SJCRH30 (cell line): ENCODE data around the gene POMGNT2. TPM values are rescaled to one million over a fixed set of nuclear protein-coding genes. Genes with fewer than 3 reads are reported as not detected.

Source experiments
- DNase-seq, 2 experiments: peaks; one replicate each; pipeline ENCODE4 v3.0.0-alpha.2; 2015 to 2020
- H3K27ac ChIP-seq: fragments of 250-450 bp; sonication (Bioruptor Pico); 2 replicates; pipeline ENCODE4 v1.5.1; 2020; ENCODE audit warnings: mild to moderate bottlenecking, moderate library complexity
- H3K27me3 ChIP-seq: fragments of 250-450 bp; sonication (Bioruptor Pico); 2 replicates; pipeline ENCODE4 v1.5.1; 2020; ENCODE audit warnings: mild to moderate bottlenecking, moderate library complexity
- H3K36me3 ChIP-seq: fragments of 250-450 bp; sonication (Bioruptor Pico); 2 replicates; pipeline ENCODE4 v1.5.1; 2020; ENCODE audit warnings: mild to moderate bottlenecking, moderate library complexity
- H3K4me1 ChIP-seq: fragments of 250-450 bp; sonication (Bioruptor Pico); 2 replicates; pipeline ENCODE4 v1.5.1; 2020; ENCODE audit warnings: mild to moderate bottlenecking, moderate library complexity
- H3K4me3 ChIP-seq: fragments of 250-450 bp; sonication (Bioruptor Pico); 2 replicates; pipeline ENCODE4 v1.5.1; 2020; ENCODE audit warnings: mild to moderate bottlenecking, moderate library complexity
- H3K9me3 ChIP-seq: fragments of 250-450 bp; sonication (Bioruptor Pico); replicated peaks from 2 replicates; pipeline ENCODE4 v1.5.1; 2020; ENCODE audit warnings: mild to moderate bottlenecking, moderate library complexity
- total RNA-seq: library from RNA; depleted of rRNA; stranded (reverse); fragments of >200 nt; shearing (Covaris generic); gene quantifications from 2 replicates; pipeline ENCODE4 v1.2.3, GENCODE V29; 2014

Gene POMGNT2
- total RNA-seq, 1 experiment from 2014 or later = 1.8 TPM

DNA sequence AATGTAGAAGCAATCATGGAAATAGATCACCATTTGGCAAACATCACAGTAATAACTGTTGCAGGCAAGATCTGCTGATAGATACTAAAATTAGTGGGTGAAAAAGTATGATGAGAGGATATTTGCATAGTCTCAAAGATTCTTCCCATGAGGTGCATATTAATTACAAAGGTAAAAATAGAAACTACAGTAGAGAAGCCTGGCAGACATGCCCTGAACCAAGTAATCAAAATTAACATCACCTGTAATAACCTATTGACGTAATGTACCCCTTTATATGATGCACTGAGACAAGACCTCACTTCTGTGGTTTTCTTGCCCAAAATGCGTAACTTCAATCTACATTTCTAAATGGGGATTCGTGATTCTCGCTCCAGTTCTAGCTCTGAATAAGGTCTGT, 14.4 kb downstream of the POMGNT2 start:
- H3K9me3 ChIP-seq = no peaks in the 10 kb centered on the region
- no peaks in the 10 kb centered on the region for H3K36me3 ChIP-seq
- DNase-seq = no peak
- no peak overlapping the region for H3K27ac ChIP-seq
- peaks cover 2% of the 10 kb centered on the region; the same call in 1 of the 2 replicates for H3K4me1 ChIP-seq
- no peaks in the 10 kb centered on the region for H3K27me3 ChIP-seq
- H3K4me3 ChIP-seq = no peak overlapping the region

DNA sequence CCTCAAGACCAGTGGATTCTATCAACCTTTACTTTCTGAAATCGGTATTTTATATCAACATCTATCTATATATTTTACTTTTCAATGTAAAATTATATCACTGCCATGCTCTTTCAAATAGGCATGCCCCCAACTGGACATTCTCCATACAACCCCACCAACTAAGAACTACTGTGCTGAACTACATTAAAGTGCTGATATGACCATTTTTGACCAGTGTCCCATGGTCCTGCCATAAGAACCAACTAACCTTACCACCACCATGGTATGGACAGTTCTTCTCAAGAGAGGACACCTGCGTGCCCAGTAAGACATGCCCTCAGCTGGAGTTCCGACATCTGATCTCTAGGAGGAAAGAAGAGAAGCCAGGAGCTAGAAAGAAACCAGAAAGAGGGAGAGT, 15.6 kb downstream of the POMGNT2 start:
- Histone ChIP-seq H3K9me3 (no peaks in the 10 kb centered on the region), H3K27ac (no peak overlapping the region), H3K4me1 (no peaks in the 10 kb centered on the region), H3K36me3 (no peaks in the 10 kb centered on the region), H3K4me3 (no peak overlapping the region), H3K27me3 (no peaks in the 10 kb centered on the region)
- no peak for DNase-seq

DNA sequence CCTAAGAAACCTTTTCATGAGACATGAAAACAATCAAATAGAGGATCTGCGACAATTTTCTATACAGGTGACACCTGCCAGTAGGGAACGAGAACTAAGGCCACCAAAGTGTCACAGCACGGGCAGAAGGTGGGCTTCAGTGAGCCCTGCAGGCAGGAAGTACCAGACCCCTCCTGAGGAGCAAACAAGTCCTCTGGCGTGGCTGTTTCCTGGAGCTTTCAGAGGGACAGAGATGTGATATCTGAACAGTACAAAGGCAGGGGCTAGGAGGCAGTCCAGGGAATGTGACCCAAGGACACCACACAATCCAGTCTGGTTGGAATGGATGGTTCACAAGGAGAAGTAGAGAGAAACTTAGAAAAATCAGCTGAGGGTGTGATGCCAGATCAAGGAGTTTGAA, 16.8 kb downstream of the POMGNT2 start:
- no peak overlapping the region for H3K4me3 ChIP-seq

DNA sequence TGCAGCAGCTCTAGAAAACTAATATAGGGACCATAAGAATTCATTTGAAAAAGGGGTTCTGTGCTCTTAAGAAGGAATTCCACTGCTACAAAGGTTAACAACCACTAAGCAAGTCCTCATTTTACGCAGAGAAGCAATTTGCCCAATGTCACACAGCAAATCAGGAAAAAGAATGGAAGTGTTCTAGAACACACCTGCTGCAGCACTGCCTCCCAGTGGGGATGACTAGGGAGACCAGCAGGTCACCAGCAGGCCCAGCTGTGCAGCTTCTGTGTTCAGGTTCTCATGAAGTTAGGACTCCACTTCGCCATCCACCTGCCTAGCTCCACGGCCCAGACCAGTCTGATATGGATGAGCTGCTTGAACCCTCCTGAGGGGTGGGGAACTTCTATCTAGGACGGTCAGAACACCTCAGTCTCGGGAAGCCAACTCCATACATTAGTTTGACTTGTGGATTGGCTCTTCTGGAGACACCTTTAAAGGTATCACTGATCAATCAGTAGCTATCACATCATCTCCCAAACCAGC, 18.6 kb downstream of the POMGNT2 start:
- no peaks in the 10 kb centered on the region for H3K9me3 ChIP-seq
- no peak overlapping the region for H3K27ac ChIP-seq
- H3K27me3 ChIP-seq = no peaks in the 10 kb centered on the region
- H3K36me3 ChIP-seq = no peaks in the 10 kb centered on the region
- H3K4me3 ChIP-seq = no peak overlapping the region
- DNase-seq = no peak
- no peaks in the 10 kb centered on the region for H3K4me1 ChIP-seq

More for the DNA sequence above, 16.8 kb downstream of the POMGNT2 start:
- H3K27ac ChIP-seq = no peak overlapping the region
- no peaks in the 10 kb centered on the region for H3K36me3 ChIP-seq
- H3K4me1 ChIP-seq = no peaks in the 10 kb centered on the region
- H3K9me3 ChIP-seq = no peaks in the 10 kb centered on the region
- DNase-seq = no peak
- no peaks in the 10 kb centered on the region for H3K27me3 ChIP-seq

DNA sequence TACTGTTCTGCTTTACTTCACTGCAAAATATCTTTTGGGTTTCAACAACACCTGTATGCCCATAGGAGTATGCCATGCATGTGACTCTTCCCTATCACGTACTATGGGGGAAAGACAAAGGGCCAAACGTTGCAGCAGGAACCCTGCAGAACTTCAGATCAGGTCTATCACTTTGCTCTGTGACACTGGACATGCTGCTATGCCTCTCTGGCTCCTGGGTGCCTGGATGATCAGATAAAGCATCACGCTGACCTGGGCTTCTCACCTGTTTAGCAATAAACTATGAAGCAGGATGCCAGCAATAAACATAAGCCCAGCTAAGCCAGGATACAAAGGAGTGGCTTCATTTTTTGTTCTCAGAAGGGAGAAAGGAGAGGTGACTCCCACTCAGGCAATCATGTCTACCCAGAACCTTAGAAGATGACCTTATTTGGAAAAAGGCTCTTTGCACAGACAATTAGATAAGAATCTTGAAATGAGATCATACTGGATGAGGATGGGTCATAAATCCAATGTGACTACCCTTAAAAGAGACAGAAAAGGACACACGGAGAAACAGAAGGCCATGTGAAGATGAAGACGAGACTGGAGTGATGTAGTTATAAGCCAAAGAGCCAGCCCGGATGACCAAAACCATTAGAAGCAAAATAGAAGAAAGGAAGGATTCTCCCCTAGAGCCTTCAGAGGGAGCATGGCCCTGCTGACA, 19.3 kb downstream of the POMGNT2 start:
- H3K4me3 ChIP-seq = no peak overlapping the region
- no peak for DNase-seq
- H3K36me3 ChIP-seq = no peaks in the 10 kb centered on the region
- no peak overlapping the region for H3K27ac ChIP-seq
- H3K4me1 ChIP-seq = no peaks in the 10 kb centered on the region
- no peaks in the 10 kb centered on the region for H3K9me3 ChIP-seq
- H3K27me3 ChIP-seq = no peaks in the 10 kb centered on the region

DNA sequence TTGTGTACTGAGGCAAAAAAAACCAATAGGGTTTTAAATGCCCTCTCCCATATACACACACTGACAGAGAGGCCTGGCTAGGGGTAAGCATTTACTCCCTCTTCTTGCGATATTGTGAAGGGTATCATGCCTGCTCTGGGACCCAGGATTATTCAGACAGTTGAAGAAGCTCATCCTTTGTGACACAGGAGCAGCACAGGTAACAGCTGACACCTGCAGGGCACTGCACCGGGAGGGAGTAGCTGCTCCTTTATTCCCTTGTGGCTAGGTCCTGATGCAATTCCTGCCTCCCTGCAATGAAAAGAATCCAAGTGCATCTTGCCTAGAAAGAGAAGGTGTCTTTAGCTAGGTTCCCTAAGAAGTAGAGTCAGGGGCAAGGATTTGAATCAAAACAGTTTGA, 23.4 kb downstream of the POMGNT2 start:
- Histone ChIP-seq H3K36me3 (no peaks in the 10 kb centered on the region), H3K27ac (no peak overlapping the region), H3K9me3 (no peaks in the 10 kb centered on the region), H3K4me3 (no peak overlapping the region), H3K4me1 (no peaks in the 10 kb centered on the region), H3K27me3 (no peaks in the 10 kb centered on the region)
- DNase-seq = no peak

DNA sequence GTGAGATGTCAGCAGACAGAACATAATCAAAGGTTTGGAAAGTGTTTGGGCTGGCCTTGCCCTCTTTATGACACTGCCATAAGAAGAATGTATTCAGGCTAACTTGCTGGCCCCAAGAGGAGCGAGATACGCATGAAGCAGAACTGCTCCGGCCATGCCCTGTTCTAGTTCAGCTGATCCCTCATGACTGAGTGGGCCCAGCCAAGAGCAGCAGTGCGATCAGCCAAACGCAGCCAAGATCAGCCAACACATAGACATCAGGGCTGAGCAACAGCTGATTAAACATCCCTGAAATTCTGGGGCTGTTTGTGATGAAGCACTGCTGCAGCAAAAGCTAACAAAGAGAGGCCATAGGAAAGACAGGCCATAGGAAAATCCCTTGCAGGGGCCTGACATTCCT, 24.1 kb downstream of the POMGNT2 start:
- DNase-seq = no peak
- no peaks in the 10 kb centered on the region for H3K27me3 ChIP-seq
- H3K36me3 ChIP-seq = no peaks in the 10 kb centered on the region

DNA sequence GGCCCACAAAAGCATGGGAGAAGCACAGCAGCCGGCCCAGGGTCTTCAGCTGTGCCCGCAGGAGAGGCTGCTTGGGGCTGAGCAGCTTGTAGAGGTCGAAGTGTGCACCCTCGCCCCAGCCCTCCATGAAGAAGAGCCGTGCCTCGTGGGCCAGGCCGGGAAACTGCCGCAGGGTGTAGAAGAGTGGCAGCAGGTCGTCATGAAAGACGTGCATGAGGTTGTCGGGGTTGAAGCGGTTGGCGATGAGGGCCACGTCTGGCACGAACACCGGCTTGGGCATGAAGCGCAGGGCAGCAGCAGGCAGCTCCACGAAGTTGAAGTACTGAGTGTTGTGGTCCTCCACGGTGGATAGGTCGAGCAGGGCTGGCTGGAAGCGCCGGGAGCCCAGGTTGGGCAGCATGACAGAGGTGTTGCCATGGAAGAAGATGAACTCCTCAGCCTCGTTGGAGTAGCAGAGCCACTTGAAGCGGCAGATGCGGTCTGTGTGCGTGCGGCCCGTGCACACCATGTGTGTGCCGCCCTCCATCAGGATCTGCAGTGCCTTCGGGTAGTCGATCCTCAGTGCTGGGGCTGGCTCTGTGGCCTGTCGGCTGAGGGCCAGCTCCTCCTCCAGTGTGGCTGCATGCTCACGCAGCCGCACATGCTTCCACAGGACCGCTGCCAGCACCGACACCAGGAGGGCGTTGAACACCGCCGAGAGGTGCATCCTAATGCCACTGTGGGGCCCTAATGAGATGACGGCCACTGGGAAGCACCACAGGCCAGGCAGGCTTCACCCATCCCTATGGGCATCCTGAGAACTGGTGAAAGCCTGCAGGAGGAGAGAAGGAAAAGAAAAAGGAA, 24.9 kb downstream of the POMGNT2 start:
- Histone ChIP-seq H3K4me3 (no peak overlapping the region), H3K9me3 (no peaks in the 10 kb centered on the region), H3K36me3 (no peaks in the 10 kb centered on the region), H3K27ac (no peak overlapping the region), H3K4me1 (no peaks in the 10 kb centered on the region), H3K27me3 (no peaks in the 10 kb centered on the region)
- no peak for DNase-seq

More for the DNA sequence above, 24.1 kb downstream of the POMGNT2 start:
- Histone ChIP-seq H3K4me1 (no peaks in the 10 kb centered on the region), H3K4me3 (no peak overlapping the region), H3K27ac (no peak overlapping the region), H3K9me3 (no peaks in the 10 kb centered on the region)

DNA sequence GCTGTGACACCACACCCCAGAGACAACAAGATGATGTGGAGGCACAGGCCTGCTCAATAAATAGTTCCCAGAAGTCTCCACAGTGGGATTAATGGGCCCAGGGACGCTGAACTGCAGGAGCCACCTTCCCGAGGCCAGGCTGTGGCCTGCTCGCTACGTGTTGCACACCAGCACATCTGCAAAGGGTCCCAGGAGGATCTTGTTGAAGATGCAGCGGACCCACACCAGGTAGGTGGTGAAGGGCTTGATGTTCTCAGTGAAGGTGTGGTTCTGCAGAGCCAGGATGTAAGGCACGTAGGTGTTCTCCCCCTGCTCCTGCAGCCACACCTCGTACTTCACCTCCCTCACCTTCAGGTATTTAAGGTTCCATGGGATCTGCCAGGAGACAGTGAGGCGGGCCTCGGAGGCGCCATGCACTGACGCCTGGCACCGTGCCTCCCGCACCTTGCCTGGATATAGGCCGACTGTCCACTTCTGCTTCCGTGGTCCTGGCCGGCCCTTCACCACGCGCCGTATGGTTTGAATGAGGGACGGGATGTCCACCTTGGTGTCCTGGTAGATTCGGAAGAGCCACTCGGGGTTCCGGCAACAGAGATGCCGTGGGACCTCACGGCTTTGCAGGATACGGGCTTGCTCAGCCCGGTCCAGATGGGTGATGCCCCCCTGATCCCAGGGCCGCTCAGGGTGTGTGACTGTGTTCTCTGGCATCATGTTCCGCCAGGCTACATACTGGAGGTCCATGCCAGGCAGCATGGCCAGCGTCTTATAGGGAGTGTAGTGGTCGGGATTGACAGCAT, 26.1 kb downstream of the POMGNT2 start:
- Histone ChIP-seq H3K4me3 (no peak overlapping the region), H3K27ac (no peak overlapping the region), H3K36me3 (no peaks in the 10 kb centered on the region), H3K9me3 (no peaks in the 10 kb centered on the region), H3K27me3 (no peaks in the 10 kb centered on the region), H3K4me1 (no peaks in the 10 kb centered on the region)
- DNase-seq = no peak

DNA sequence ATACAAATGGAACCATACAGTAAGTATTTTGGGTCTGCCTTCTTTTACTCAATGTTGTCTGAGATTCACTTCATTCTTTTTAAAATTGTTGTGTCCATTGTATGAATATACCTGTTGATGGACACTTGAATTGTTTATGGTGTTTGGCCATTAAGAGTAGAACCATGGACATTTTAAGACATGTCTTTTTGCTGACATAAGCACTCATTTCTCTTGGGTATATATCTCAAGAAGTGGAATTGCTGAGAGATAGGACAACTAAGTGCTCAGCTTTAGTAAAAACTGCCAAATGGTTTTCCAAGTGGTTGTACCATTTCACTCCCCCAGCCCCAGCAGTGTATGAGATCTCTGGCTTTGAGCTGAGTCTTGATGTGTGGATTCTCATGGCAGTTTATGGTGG, 28.2 kb downstream of the POMGNT2 start:
- no peak for DNase-seq

DNA sequence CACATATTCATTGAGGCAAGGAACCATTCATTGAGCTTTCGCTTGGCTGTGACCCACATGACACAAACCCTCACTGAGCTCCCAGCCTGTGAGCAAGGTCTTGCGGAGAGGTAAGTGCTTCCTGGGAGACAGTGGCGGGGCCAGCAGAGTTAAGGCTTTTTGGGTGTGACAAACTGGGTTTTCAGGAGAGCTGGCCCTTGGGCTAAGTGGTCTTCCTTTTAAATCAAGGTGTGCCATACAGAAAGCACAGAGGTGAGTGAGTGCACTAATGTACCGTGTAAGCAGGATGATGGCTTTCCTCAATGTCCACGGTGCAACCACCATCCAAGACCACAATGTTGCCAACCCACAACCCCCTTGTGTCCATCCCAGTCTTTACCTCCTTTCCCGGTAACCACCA, 28.6 kb downstream of the POMGNT2 start:
- no peaks in the 10 kb centered on the region for H3K36me3 ChIP-seq
- no peak for DNase-seq
- no peaks in the 10 kb centered on the region for H3K4me1 ChIP-seq
- no peak overlapping the region for H3K27ac ChIP-seq
- H3K9me3 ChIP-seq = no peaks in the 10 kb centered on the region
- no peaks in the 10 kb centered on the region for H3K27me3 ChIP-seq
- H3K4me3 ChIP-seq = no peak overlapping the region

More for the DNA sequence above, 28.2 kb downstream of the POMGNT2 start:
- H3K27me3 ChIP-seq = no peaks in the 10 kb centered on the region
- no peak overlapping the region for H3K27ac ChIP-seq
- H3K4me3 ChIP-seq = no peak overlapping the region
- H3K4me1 ChIP-seq = no peaks in the 10 kb centered on the region
- no peaks in the 10 kb centered on the region for H3K36me3 ChIP-seq
- H3K9me3 ChIP-seq = no peaks in the 10 kb centered on the region

DNA sequence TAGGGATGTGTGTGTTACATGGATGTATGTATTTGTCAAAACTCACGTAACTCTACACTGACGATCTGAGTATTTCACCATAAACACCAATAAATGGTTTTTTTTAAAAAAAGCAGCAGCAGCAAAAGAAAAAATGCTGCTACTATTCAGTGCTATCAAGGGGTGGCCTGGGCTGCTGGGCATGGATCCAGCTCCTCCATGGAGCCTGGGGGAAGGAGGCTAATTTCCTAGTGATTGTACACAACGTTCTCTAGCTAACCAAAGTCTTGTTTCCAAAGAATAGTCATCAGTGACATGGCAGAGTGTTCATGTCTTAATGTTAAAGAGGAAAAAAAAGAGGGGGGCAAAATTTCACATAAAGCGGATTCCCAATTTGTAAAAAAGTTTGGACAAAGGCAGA, 29.0 kb downstream of the POMGNT2 start:
- Histone ChIP-seq H3K4me3 (no peak overlapping the region), H3K36me3 (no peaks in the 10 kb centered on the region), H3K9me3 (no peaks in the 10 kb centered on the region), H3K27ac (no peak overlapping the region), H3K27me3 (no peaks in the 10 kb centered on the region), H3K4me1 (no peaks in the 10 kb centered on the region)
- DNase-seq = no peak

DNA sequence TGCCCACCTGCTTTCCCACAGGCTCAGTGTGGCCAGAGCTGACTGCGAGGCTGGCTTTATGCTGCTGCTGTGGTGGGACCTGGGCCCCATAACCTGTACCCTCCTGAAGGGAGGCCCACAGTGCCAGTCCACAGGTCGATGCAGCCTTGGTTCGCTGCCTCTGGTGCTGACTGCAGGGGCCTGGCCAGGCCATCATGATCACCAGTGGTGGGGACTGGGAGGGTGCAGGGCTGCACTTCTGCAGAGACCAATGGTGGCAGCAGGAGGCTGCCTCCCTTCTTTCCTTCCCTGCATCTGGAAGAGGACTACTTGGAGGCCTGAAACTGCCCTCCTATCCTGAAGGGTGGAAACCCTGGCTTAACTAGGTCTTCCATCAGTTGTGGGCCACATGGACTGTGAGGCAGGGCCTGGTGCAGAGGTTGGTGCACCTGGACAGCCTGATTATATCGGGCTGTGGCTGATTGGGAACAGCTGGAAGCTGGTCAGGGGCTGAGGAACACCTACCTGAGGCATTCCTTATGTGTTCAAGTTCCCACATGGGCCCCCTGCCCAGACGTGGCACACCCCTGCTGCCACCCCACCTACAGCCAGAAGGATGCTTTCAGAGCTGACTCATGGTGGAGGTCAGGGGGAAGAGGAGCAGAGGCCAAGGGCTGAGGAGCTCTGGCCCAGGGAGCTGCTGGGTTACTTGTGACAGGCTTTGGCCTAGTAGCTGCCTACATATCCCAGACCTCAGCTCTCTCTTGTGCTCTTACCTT, 29.8 kb downstream of the POMGNT2 start:
- Histone ChIP-seq H3K4me1 (no peaks in the 10 kb centered on the region), H3K36me3 (no peaks in the 10 kb centered on the region), H3K27ac (no peak overlapping the region), H3K27me3 (no peaks in the 10 kb centered on the region), H3K9me3 (no peaks in the 10 kb centered on the region), H3K4me3 (no peak overlapping the region)
- DNase-seq = no peak
